ENCODE data around the gene ADISSP.

DNA sequence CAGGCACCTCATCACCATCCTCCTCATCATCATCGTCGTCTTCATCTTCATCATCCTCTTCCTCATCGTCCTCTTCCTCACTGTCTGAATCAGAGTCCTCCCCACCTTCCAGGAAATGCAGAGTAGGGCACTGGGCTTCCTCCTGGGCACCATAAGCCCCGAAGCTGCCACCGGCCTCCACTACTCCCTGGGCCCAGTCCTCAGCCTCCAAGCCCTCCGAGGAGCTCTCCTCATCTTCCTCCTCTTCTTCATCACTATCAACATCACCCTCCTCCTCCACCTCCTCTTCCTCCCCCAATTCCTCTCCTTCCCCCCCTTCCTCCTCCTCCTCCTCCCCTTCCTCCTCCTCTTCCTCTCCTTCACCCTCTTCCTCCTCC, 17.3 kb upstream of the ADISSP start:
- TF ChIP-seq, protein P1, sequence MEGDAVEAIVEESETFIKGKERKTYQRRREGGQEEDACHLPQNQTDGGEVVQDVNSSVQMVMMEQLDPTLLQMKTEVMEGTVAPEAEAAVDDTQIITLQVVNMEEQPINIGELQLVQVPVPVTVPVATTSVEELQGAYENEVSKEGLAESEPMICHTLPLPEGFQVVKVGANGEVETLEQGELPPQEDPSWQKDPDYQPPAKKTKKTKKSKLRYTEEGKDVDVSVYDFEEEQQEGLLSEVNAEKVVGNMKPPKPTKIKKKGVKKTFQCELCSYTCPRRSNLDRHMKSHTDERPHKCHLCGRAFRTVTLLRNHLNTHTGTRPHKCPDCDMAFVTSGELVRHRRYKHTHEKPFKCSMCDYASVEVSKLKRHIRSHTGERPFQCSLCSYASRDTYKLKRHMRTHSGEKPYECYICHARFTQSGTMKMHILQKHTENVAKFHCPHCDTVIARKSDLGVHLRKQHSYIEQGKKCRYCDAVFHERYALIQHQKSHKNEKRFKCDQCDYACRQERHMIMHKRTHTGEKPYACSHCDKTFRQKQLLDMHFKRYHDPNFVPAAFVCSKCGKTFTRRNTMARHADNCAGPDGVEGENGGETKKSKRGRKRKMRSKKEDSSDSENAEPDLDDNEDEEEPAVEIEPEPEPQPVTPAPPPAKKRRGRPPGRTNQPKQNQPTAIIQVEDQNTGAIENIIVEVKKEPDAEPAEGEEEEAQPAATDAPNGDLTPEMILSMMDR (conservative IDR thresholded peaks at IDR 0.05 in 1 of 2, IDR thresholded peaks at IDR 0.05 in 1 of 2; ENCODE audit: low read depth in 1 of 2, low read length in 2 of 2): no peak
- TF ChIP-seq EZH2 (IDR thresholded peaks at IDR 0.05; ENCODE audit: low read length, missing control alignments): no peak
